OCI-LY7 (cell line): ENCODE data around the gene C1orf159.

ENCODE experiments used
- CTCF ChIP-seq: fragments of 200-600 bp; sonication (generic); conservative IDR thresholded peaks from 2 replicates; pipeline ENCODE4 v1.5.1; 2014; ENCODE audit warnings: mild to moderate bottlenecking, antibody characterized with exemption, low read length, moderate library complexity, mixed read lengths
- EZH2phosphoT487 ChIP-seq: fragments of 200-600 bp; sonication (generic); IDR thresholded peaks from 2 replicates; pipeline ENCODE4 v1.6.1; 2018; ENCODE audit warnings: low read depth, borderline replicate concordance, mild to moderate bottlenecking, mixed run types, antibody characterized with exemption, low read length, moderate library complexity, mixed read lengths

GRCh38 chr1:1082239-1082775, 33.6 kb downstream of the C1orf159 start:
- TF ChIP-seq CTCF (no peak), EZH2phosphoT487 (no peak)
